Osteoblast (primary cell): Measurements from ENCODE around the gene TMEM9. TPM values are rescaled to one million over a fixed set of nuclear protein-coding genes. Genes with fewer than 3 reads are reported as not detected.

ENCODE experiments used
- DNase-seq: peaks from one replicate; pipeline ENCODE4 v3.0.0; 2011; ENCODE audit warnings: low spot score, mixed read lengths; ENCODE audit not compliant: insufficient read length; ENCODE audit errors: missing footprints
- H2AFZ ChIP-seq: 2 replicates; pipeline ENCODE4 v1.6.0; 2011; ENCODE audit warnings: mild to moderate bottlenecking, low read length
- H3K27ac ChIP-seq: 2 replicates; pipeline ENCODE4 v1.5.1; 2011; ENCODE audit warnings: mild to moderate bottlenecking, low read depth, low read length, moderate library complexity
- H3K27me3 ChIP-seq: 2 replicates; pipeline ENCODE4 v1.6.0; 2012; ENCODE audit warnings: mild to moderate bottlenecking, control low read depth, inconsistent platforms, low read length, moderate library complexity; ENCODE audit not compliant: insufficient read depth
- H3K36me3 ChIP-seq: 2 replicates; pipeline ENCODE4 v1.5.1; 2011; ENCODE audit warnings: mild to moderate bottlenecking, low read length, control low read depth, moderate library complexity; ENCODE audit not compliant: insufficient read depth
- H3K4me1 ChIP-seq: 2 replicates; pipeline ENCODE4 v1.5.1; 2011; ENCODE audit warnings: mild to moderate bottlenecking, low read length, control low read depth, moderate library complexity; ENCODE audit not compliant: insufficient read depth
- H3K4me2 ChIP-seq: 2 replicates; pipeline ENCODE4 v1.6.0; 2011; ENCODE audit warnings: mild to moderate bottlenecking, low read length; ENCODE audit not compliant: insufficient read depth
- H3K4me3 ChIP-seq: fragments of 200-600 bp; sonication (generic); 3 replicates; pipeline ENCODE4 v1.5.1; 2012; ENCODE audit warnings: mild to moderate bottlenecking, low read length, inconsistent platforms; ENCODE audit not compliant: insufficient read depth
- H3K79me2 ChIP-seq: 2 replicates; pipeline ENCODE4 v1.6.0; 2012; ENCODE audit warnings: mild to moderate bottlenecking, low read length, control low read depth, inconsistent platforms; ENCODE audit not compliant: insufficient read depth
- H3K9me3 ChIP-seq: 2 replicates; pipeline ENCODE4 v1.5.1; 2011; ENCODE audit warnings: low read depth, low read length, control low read depth
- H4K20me1 ChIP-seq: 2 replicates; pipeline ENCODE4 v1.6.0; 2012; ENCODE audit warnings: mild to moderate bottlenecking, low read length, control low read depth; ENCODE audit not compliant: insufficient read depth
- total RNA-seq: library from RNA; depleted of rRNA; stranded (reverse); fragments of >200 nt; gene quantifications from 2 replicates; pipeline ENCODE4 v1.2.3, GENCODE V29; 2012
- TF ChIP-seq, protein P1 (sequence below): IDR thresholded peaks from 2 replicates; pipeline ENCODE4 v1.5.1; 2011; ENCODE audit warnings: mild to moderate bottlenecking, low read depth, low read length, moderate library complexity; ENCODE audit errors: extremely low read depth

Gene TMEM9
- total RNA-seq, 1 donor, result 45.6 TPM

DNA sequence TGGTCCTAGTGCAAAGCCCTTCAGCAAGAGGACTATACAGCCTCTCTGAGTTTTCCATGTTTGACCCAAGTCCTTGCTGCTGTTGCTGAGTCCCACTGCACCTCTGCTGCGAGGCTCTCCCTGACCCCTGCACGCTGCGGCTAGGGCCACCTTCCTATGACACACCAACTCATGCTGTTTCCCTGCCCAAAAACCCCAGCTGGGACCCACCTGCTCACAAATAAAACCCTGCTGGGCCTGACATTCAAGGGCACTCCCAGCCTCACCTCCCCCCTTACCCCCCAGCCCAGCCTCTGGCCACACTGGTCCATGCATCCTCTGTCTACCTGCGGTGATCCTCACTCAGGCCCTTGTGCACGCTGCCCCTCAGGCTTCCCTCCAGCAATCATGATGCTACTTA, 15.0 kb downstream of the TMEM9 start:
- Histone ChIP-seq H3K79me2 (no peaks in the 10 kb centered on the region), H3K4me1 (peaks cover 20% of the 10 kb centered on the region), H3K36me3 (peaks cover 41% of the 10 kb centered on the region), H3K9me3 (no peaks in the 10 kb centered on the region), H2AFZ (no peak overlapping the region), H3K4me2 (no peak overlapping the region), H3K4me3 (no peak overlapping the region), H3K27ac (no peak overlapping the region), H4K20me1 (peaks cover 47% of the 10 kb centered on the region), H3K27me3 (no peaks in the 10 kb centered on the region)
- no peak for DNase-seq
- TF ChIP-seq, protein P1, sequence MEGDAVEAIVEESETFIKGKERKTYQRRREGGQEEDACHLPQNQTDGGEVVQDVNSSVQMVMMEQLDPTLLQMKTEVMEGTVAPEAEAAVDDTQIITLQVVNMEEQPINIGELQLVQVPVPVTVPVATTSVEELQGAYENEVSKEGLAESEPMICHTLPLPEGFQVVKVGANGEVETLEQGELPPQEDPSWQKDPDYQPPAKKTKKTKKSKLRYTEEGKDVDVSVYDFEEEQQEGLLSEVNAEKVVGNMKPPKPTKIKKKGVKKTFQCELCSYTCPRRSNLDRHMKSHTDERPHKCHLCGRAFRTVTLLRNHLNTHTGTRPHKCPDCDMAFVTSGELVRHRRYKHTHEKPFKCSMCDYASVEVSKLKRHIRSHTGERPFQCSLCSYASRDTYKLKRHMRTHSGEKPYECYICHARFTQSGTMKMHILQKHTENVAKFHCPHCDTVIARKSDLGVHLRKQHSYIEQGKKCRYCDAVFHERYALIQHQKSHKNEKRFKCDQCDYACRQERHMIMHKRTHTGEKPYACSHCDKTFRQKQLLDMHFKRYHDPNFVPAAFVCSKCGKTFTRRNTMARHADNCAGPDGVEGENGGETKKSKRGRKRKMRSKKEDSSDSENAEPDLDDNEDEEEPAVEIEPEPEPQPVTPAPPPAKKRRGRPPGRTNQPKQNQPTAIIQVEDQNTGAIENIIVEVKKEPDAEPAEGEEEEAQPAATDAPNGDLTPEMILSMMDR, result no peak

DNA sequence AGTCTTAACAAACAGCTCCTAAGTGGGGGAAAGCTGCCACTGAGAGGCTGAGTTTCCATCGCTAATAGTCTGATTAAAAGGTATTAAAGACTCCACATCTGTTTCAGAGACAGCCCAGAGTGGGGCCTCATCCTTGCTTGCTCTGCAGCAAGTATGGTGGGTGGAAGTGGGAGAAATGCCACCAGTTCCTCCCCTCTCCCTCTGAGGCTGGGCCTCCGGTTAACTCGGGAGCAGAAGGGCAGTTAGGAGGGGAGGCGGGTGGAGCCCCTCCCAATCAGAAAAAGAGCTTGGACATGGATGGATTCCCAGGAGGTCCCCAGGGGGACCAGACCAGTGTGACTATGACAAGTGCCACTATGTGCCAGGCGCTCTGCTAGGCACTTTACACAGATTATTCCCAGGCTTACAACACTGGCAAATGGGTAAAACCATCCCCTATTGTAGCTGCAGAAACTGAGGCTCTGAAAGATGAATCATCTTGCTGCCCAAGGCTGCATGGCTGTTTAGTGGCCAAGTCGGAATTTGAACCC, 15.9 kb downstream of the TMEM9 start:
- H3K4me1 ChIP-seq, result peaks cover 20% of the 10 kb centered on the region
- peak overlapping the region; percentile 65 for H3K27ac ChIP-seq
- H4K20me1 ChIP-seq, result peaks cover 47% of the 10 kb centered on the region
- H3K36me3 ChIP-seq, result peaks cover 32% of the 10 kb centered on the region
- H3K79me2 ChIP-seq, result no peaks in the 10 kb centered on the region
- H2AFZ ChIP-seq, result no peak overlapping the region
- TF ChIP-seq, protein P1, result no peak
- no peak for DNase-seq
- peak overlapping the region; percentile 40 for H3K4me2 ChIP-seq
- H3K9me3 ChIP-seq, result no peaks in the 10 kb centered on the region
- H3K27me3 ChIP-seq, result no peaks in the 10 kb centered on the region
- H3K4me3 ChIP-seq, result no peak overlapping the region

DNA sequence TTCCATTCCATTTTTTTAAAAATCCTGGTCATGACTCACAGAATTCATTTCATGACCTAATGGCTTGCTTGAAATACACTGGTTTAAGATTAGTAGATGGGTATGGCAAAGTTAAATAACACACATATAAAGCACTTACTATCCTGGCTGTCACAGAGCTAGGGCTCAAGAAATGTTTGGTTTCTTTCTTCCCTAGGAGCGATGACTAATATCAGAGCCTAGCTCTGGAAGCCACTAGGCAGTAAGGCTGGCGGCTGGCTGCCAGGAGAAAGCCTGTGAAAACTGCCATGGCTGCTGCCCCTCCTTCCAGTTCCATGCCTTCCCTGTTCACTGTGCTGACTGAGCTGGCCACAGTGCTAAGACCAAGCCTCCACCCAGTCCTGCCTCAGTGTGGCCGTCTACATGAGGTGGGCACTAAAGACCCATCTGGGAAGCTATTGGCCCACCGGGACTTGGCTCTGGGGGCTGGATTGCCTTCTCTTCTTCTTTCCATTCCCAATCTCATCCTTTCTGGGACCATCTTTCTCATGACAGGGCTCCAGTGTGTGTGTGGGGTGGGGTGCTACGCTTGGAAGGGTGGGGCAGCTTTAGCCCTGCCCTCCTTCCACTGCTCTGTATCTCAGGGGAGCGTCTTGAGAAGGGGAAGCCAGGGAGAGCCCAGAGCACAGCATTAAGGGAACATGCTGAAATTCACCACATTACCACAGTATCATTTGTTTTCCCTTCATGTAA, 16.5 kb downstream of the TMEM9 start:
- Histone ChIP-seq H2AFZ (peak overlapping the region; percentile 59), H3K4me1 (peaks cover 20% of the 10 kb centered on the region), H3K36me3 (peaks cover 26% of the 10 kb centered on the region), H3K9me3 (no peaks in the 10 kb centered on the region), H3K27ac (peak overlapping the region; percentile 65), H4K20me1 (peaks cover 47% of the 10 kb centered on the region), H3K4me2 (peak overlapping the region; percentile 40), H3K4me3 (no peak overlapping the region), H3K27me3 (no peaks in the 10 kb centered on the region), H3K79me2 (no peaks in the 10 kb centered on the region)
- TF ChIP-seq, protein P1, result no peak
- DNase-seq, result peak; percentile 98

DNA sequence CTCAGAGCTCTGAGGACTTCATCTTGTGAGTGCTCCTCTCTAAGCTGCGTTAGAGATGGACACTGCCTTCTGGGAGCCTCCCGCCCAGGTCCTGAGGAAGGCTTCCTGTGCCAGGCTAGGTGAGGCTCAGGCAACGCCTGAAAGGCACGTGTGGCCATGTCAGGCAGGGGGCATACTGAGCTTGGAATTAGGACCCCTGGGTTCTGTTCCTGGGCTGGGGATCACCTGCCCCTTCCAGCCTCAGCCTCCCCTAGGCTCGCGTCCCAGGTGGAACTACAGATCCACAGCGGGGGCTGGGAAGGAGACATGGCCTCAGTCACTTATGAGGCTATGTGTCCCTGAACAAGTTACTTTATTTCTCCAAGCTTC, 17.3 kb downstream of the TMEM9 start:
- peaks cover 43% of the 10 kb centered on the region for H4K20me1 ChIP-seq
- H3K27ac ChIP-seq, result peak overlapping the region; percentile 65
- no peak for DNase-seq
- no peaks in the 10 kb centered on the region for H3K27me3 ChIP-seq
- no peak overlapping the region for H3K4me3 ChIP-seq
- H2AFZ ChIP-seq, result no peak overlapping the region
- H3K4me2 ChIP-seq, result peak overlapping the region; percentile 40
- H3K4me1 ChIP-seq, result peaks cover 20% of the 10 kb centered on the region
- peaks cover 26% of the 10 kb centered on the region for H3K36me3 ChIP-seq
- TF ChIP-seq, protein P1, result no peak
- H3K9me3 ChIP-seq, result no peaks in the 10 kb centered on the region
- no peaks in the 10 kb centered on the region for H3K79me2 ChIP-seq
